ENCODE measurements around the gene F13A1. TPM values are rescaled to one million over a fixed set of nuclear protein-coding genes. Genes with fewer than 3 reads are reported as not detected.

F13A1 gene
- polyA plus RNA-seq, 1 of the 3 experiments (the other 2 are of a cell fraction): not detected

GRCh38 chr6:6224933-6225486 is 95.5 kb downstream of the F13A1 start (continued):
- no peak for TF ChIP-seq POLR2AphosphoS5 (IDR thresholded peaks at IDR 0.05; ENCODE audit: low read depth, low read length)
- TF ChIP-seq SMC3 (IDR thresholded peaks at IDR 0.05; ENCODE audit: low read depth, low read length): 0 out of 2 replicates have a peak, but pooled peaks have one; percentile 8

- no peaks in the 10 kb centered on the region for H3K79me2 ChIP-seq (ENCODE audit: insufficient read depth)
- TF ChIP-seq CTCF (IDR thresholded peaks at IDR 0.05): peak; percentile 46
- TF ChIP-seq ELF1 (IDR thresholded peaks at IDR 0.05): no peak
- H2AFZ ChIP-seq (ENCODE audit: low read depth): no peak overlapping the region
- peak; percentile 17 for DNase-seq
- H3K4me3 ChIP-seq (ENCODE audit: low read depth in 2 of 2, low read length in 1 of 2): no peak overlapping the region
- CTCF ChIA-PET: interaction anchor here (1.0 kb wide), 2 partner anchors 9 to 14 kb away, joined by 3 read pairs; no protein-coding TSS in a partner anchor
- H3K27me3 ChIP-seq (ENCODE audit: insufficient read depth): no peaks in the 10 kb centered on the region
- H3K9me3 ChIP-seq: no peaks in the 10 kb centered on the region
- H3K4me1 ChIP-seq (ENCODE audit: control insufficient read depth in 1 of 2, insufficient read depth in 2 of 2, low read depth in 1 of 2, low read length in 1 of 2): no peaks in the 10 kb centered on the region
- H3F3A ChIP-seq (replicated peaks; ENCODE audit: insufficient read depth): no peaks in the 10 kb centered on the region
- H3K36me3 ChIP-seq (replicated peaks in 1 of 2; ENCODE audit: control insufficient read depth in 1 of 2, insufficient read depth in 2 of 2, low read length in 1 of 2): no peaks in the 10 kb centered on the region
- POLR2A ChIA-PET: no interaction called here
- H3K9ac ChIP-seq: no peak overlapping the region
- H3K9me2 ChIP-seq: no peaks in the 10 kb centered on the region
- no peak overlapping the region for H3K4me2 ChIP-seq
- H3K27ac ChIP-seq (ENCODE audit: low read depth in 2 of 2, low read length in 1 of 2): no peak overlapping the region
- no peaks in the 10 kb centered on the region for H4K20me1 ChIP-seq (ENCODE audit: insufficient read depth)
- 11% methylated on average over 7 of the region's 7 CpGs for WGBS (ENCODE audit: low lambda C conversion rate)
Observed at GRCh38 chr6:6221787-6222535, 98.5 kb downstream of the F13A1 start.

GRCh38 chr6:6220718-6221117 is 99.7 kb downstream of the F13A1 start:
- Histone ChIP-seq H3K4me3 (ENCODE audit: low read depth in 2 of 2, low read length in 1 of 2) (no peak overlapping the region), H3F3A (replicated peaks; ENCODE audit: insufficient read depth) (no peaks in the 10 kb centered on the region), H3K9ac (no peak overlapping the region), H3K27me3 (ENCODE audit: insufficient read depth) (no peaks in the 10 kb centered on the region), H3K9me3 (no peaks in the 10 kb centered on the region), H3K27ac (ENCODE audit: low read depth in 2 of 2, low read length in 1 of 2) (no peak overlapping the region), H3K4me2 (no peak overlapping the region), H3K4me1 (ENCODE audit: control insufficient read depth in 1 of 2, insufficient read depth in 2 of 2, low read depth in 1 of 2, low read length in 1 of 2) (no peaks in the 10 kb centered on the region), H2AFZ (ENCODE audit: low read depth) (no peak overlapping the region), H3K9me2 (no peaks in the 10 kb centered on the region), H4K20me1 (ENCODE audit: insufficient read depth) (no peaks in the 10 kb centered on the region), H3K79me2 (ENCODE audit: insufficient read depth) (no peaks in the 10 kb centered on the region), H3K36me3 (replicated peaks in 1 of 2; ENCODE audit: control insufficient read depth in 1 of 2, insufficient read depth in 2 of 2, low read length in 1 of 2) (no peaks in the 10 kb centered on the region)
- 1% methylated on average over 2 of the region's 2 CpGs for WGBS (ENCODE audit: low lambda C conversion rate)
- no peak for DNase-seq
- ChIA-PET POLR2A (no interaction called here), CTCF (interaction anchor here (0.9 to 1.0 kb wide), 2 partner anchors 18 to 39 kb away, joined by 3 read pairs; no protein-coding TSS in a partner anchor)
- TF ChIP-seq TEAD4 (IDR thresholded peaks at IDR 0.05; ENCODE audit: borderline replicate concordance, insufficient read depth) (no peak), CHD2 (IDR thresholded peaks at IDR 0.05; ENCODE audit: low read length, partially characterized antibody) (no peak), IRF3 (IDR thresholded peaks at IDR 0.05; ENCODE audit: low read depth, low read length) (no peak), SMC3 (IDR thresholded peaks at IDR 0.05; ENCODE audit: low read depth, low read length) (no peak), CTCF (IDR thresholded peaks at IDR 0.05) (peak; percentile 39)

All from SK-N-SH (cell line).